Smooth muscle cell (in vitro differentiated cells): Measurements from ENCODE around the gene DMD. TPM values are rescaled to one million over a fixed set of nuclear protein-coding genes. Genes with fewer than 3 reads are reported as not detected.

Experiments
- DNase-seq: peaks from one replicate; lab custom pipeline; 2025; ENCODE audit not compliant: unreplicated experiment; lab: John Stamatoyannopoulos, UW
- H2AFZ ChIP-seq: fragments of 200-600 bp; sonication (generic); 2 replicates; pipeline ENCODE4 v1.6.0; 2016; ENCODE audit warnings: antibody characterized with exemption, low read depth, mild to moderate bottlenecking
- H3F3A ChIP-seq: fragments of 200-600 bp; sonication (generic); 2 replicates; pipeline ENCODE4 v1.6.0; 2017; ENCODE audit warnings: antibody characterized with exemption, low read depth
- H3K27ac ChIP-seq: fragments of 200-600 bp; sonication (generic); 2 replicates; pipeline ENCODE4 v1.5.1; 2016; ENCODE audit warnings: low read depth, mild to moderate bottlenecking
- H3K27me3 ChIP-seq: fragments of 200-600 bp; sonication (generic); 2 replicates; pipeline ENCODE4 v1.6.1; 2016; ENCODE audit warnings: low read depth, mild to moderate bottlenecking
- H3K36me3 ChIP-seq: fragments of 200-600 bp; sonication (generic); 2 replicates; pipeline ENCODE4 v1.5.1; 2016; ENCODE audit warnings: low read depth
- H3K4me1 ChIP-seq: fragments of 200-600 bp; sonication (generic); 2 replicates; pipeline ENCODE4 v1.5.1; 2016; ENCODE audit warnings: low read depth
- H3K4me2 ChIP-seq: fragments of 200-600 bp; sonication (generic); 2 replicates; pipeline ENCODE4 v1.6.0; 2016; ENCODE audit warnings: mild to moderate bottlenecking
- H3K4me3 ChIP-seq: fragments of 200-600 bp; sonication (generic); 2 replicates; pipeline ENCODE4 v1.5.1; 2016; ENCODE audit warnings: mild to moderate bottlenecking
- H3K79me2 ChIP-seq: fragments of 200-600 bp; sonication (generic); 2 replicates; pipeline ENCODE4 v1.6.0; 2016; ENCODE audit warnings: low read depth, mild to moderate bottlenecking
- H3K9ac ChIP-seq: fragments of 200-600 bp; sonication (generic); 2 replicates; pipeline ENCODE4 v1.6.0; 2016; ENCODE audit warnings: low read depth
- H3K9me3 ChIP-seq: fragments of 200-600 bp; sonication (generic); replicated peaks from 2 replicates; pipeline ENCODE4 v1.5.1; 2016; ENCODE audit warnings: low read depth
- H4K20me1 ChIP-seq: fragments of 200-600 bp; sonication (generic); 2 replicates; pipeline ENCODE4 v1.6.0; 2016; ENCODE audit warnings: low read depth
- WGBS: methylation state at CpG from one replicate; pipeline ENCODE4 v1.1.7; 2016; ENCODE audit warnings: low lambda C conversion rate; 5-methylcytosine and 5-hydroxymethylcytosine counted together
- polyA plus RNA-seq: library from polyadenylated mRNA; unstranded; fragments of >200 nt; fragmentation: Nextera tagmentation; extraction: Ambion mirVana; gene quantifications from 2 replicates; pipeline ENCODE4 v1.2.1, GENCODE V29; 2016
- total RNA-seq: library from RNA; depleted of rRNA; stranded (reverse); fragments of >200 nt; gene quantifications from 2 replicates; pipeline ENCODE4 v1.2.3, GENCODE V29; 2014
- TF ChIP-seq, protein P1 (sequence below): fragments of 200-600 bp; sonication (generic); IDR thresholded peaks from 2 replicates; pipeline ENCODE4 v1.5.1; 2017; ENCODE audit warnings: borderline replicate concordance, mild to moderate bottlenecking, antibody characterized with exemption; ENCODE audit not compliant: insufficient read depth, poor library complexity, severe bottlenecking

Gene DMD
- total and polyA plus RNA-seq, 2 experiments from 2014 or later = 12.3 to 12.6 TPM

DNA sequence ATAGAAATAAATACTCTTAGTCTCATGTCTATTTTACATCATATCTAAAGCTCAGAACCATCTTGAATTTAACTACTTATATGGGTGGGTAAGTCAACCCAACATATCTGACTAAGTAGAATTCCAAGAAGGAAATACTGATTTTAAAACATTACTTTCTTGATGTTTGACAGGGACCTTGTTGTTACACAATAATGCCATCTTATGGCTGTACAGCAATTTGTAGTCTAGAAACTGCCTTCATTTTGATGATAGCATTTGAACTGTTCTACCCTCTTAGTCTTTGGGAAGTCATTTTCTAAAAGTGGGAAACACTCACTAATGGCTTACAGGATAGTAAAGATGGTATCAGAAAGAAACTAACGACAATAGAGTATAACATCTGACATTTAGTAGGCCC, 929.5 kb downstream of the DMD start:
- H3K4me3 ChIP-seq = no peak overlapping the region
- H3K4me1 ChIP-seq = no peaks in the 10 kb centered on the region
- no peaks in the 10 kb centered on the region for H3K9me3 ChIP-seq
- no peak overlapping the region for H2AFZ ChIP-seq
- 50% methylated on average over 1 of the region's 1 CpG for WGBS
- no peaks in the 10 kb centered on the region for H3K79me2 ChIP-seq
- TF ChIP-seq, protein P1, sequence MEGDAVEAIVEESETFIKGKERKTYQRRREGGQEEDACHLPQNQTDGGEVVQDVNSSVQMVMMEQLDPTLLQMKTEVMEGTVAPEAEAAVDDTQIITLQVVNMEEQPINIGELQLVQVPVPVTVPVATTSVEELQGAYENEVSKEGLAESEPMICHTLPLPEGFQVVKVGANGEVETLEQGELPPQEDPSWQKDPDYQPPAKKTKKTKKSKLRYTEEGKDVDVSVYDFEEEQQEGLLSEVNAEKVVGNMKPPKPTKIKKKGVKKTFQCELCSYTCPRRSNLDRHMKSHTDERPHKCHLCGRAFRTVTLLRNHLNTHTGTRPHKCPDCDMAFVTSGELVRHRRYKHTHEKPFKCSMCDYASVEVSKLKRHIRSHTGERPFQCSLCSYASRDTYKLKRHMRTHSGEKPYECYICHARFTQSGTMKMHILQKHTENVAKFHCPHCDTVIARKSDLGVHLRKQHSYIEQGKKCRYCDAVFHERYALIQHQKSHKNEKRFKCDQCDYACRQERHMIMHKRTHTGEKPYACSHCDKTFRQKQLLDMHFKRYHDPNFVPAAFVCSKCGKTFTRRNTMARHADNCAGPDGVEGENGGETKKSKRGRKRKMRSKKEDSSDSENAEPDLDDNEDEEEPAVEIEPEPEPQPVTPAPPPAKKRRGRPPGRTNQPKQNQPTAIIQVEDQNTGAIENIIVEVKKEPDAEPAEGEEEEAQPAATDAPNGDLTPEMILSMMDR = no peak
- H3K4me2 ChIP-seq = no peak overlapping the region
- H3K9ac ChIP-seq = no peak overlapping the region
- no peak for DNase-seq
- no peaks in the 10 kb centered on the region for H3K36me3 ChIP-seq
- H3K27ac ChIP-seq = no peak overlapping the region
- no peaks in the 10 kb centered on the region for H3F3A ChIP-seq
- H4K20me1 ChIP-seq = no peaks in the 10 kb centered on the region
- no peaks in the 10 kb centered on the region for H3K27me3 ChIP-seq

DNA sequence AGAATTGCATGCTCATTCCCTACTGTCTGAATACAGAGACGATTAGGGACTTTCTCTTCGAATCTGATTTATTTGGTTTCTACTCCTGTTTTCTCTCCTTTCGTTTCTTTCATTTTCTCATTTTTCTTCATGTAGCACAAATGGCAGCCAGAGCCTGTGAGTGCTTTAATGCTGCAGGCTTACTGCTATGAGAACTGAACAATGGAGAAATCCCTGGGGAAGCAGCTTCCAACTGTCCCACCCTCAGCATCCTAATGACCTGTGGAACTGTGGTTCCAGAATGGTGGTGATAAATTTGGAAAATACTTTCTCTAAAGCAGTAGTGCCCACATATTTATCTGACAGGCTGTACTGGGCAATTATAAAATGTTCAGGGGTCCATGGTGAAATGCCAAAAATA, 930.4 kb downstream of the DMD start:
- Histone ChIP-seq H4K20me1 (no peaks in the 10 kb centered on the region), H3F3A (no peaks in the 10 kb centered on the region), H3K27ac (no peak overlapping the region), H3K4me2 (no peak overlapping the region), H3K4me3 (no peak overlapping the region), H3K4me1 (no peaks in the 10 kb centered on the region), H3K27me3 (no peaks in the 10 kb centered on the region), H3K9me3 (no peaks in the 10 kb centered on the region), H2AFZ (no peak overlapping the region), H3K9ac (no peak overlapping the region), H3K36me3 (no peaks in the 10 kb centered on the region), H3K79me2 (no peaks in the 10 kb centered on the region)
- no peak for DNase-seq
- TF ChIP-seq, protein P1 = no peak
- 78% methylated on average over 3 of the region's 3 CpGs for WGBS

DNA sequence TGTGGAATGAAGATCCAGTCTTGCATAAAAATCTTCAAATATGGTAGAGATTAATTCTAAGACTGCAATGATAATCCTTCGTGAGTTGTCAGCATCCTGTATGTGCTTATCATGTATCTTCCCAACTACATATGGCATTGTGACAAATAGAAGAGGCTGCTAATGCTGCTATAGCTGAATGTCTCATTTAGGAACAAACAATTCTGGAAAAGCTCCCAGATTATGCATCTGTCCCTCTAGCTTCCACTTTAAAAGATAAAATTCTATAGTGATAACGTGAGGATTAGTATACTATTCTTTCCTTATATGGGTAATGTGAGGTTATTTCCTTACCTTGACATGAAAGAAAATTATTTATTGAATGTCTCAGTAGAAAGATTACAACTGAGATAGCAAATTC, 930.9 kb downstream of the DMD start:
- Histone ChIP-seq H3K4me1 (no peaks in the 10 kb centered on the region), H3F3A (no peaks in the 10 kb centered on the region)
- 27% methylated on average over 2 of the region's 2 CpGs for whole genome bisulfite sequencing

DNA sequence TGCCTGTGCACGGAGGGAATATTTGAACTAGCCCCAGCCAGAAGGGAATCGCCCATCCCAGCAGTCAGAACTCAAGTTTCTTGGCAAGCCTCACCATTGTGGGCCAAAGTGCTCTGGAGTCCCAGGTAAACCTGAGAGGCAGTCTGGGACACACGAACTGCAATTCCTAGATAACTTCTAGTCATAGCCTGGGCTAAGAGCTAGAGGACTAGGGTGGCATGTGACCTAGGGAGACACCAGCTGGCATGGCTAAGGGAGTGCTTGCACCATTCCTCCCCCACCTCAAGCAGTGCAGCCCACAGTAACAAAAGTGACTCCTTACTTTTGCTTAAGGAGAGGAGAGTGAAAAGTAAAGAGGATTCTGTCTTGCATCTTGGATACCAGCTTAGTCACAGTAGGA, 935.2 kb downstream of the DMD start:
- Histone ChIP-seq H3K79me2 (no peaks in the 10 kb centered on the region), H3K27me3 (no peaks in the 10 kb centered on the region), H3F3A (no peaks in the 10 kb centered on the region), H4K20me1 (no peaks in the 10 kb centered on the region), H3K9ac (no peak overlapping the region), H3K4me1 (no peaks in the 10 kb centered on the region), H3K27ac (no peak overlapping the region), H3K4me3 (no peak overlapping the region), H3K36me3 (no peaks in the 10 kb centered on the region), H3K9me3 (no peaks in the 10 kb centered on the region), H3K4me2 (no peak overlapping the region), H2AFZ (no peak overlapping the region)
- WGBS = 75% methylated on average over 3 of the region's 3 CpGs
- no peak for DNase-seq
- TF ChIP-seq, protein P1 = no peak

More for the DNA sequence above, 930.9 kb downstream of the DMD start:
- Histone ChIP-seq H3K9me3 (no peaks in the 10 kb centered on the region), H4K20me1 (no peaks in the 10 kb centered on the region), H3K27ac (no peak overlapping the region), H3K9ac (no peak overlapping the region), H3K36me3 (no peaks in the 10 kb centered on the region), H3K27me3 (no peaks in the 10 kb centered on the region), H3K4me2 (no peak overlapping the region), H3K4me3 (no peak overlapping the region), H2AFZ (no peak overlapping the region), H3K79me2 (no peaks in the 10 kb centered on the region)
- TF ChIP-seq, protein P1 = no peak
- no peak for DNase-seq
